Measurements from ENCODE around the gene IL15.

GRCh38 chr4:141763374-141763773, 127.0 kb downstream of the IL15 start:
- TF ChIP-seq NR3C1 (IDR thresholded peaks at IDR 0.05), result no peak
- TF ChIP-seq JUN (IDR thresholded peaks at IDR 0.05), result no peak
- no peak for TF ChIP-seq CBX2 (IDR thresholded peaks at IDR 0.05; ENCODE audit: borderline replicate concordance, low read depth)
- no peak for TF ChIP-seq RFX5 (IDR thresholded peaks at IDR 0.05)
- no peak for TF ChIP-seq CTCF (IDR thresholded peaks at IDR 0.05)
- TF ChIP-seq E2F6 (IDR thresholded peaks at IDR 0.05; ENCODE audit: borderline replicate concordance, low read depth), result no peak
- TF ChIP-seq CEBPB (IDR thresholded peaks at IDR 0.05), result no peak
- no peak for TF ChIP-seq RAD21 (conservative IDR thresholded peaks at IDR 0.05 in 1 of 2, IDR thresholded peaks at IDR 0.05 in 1 of 2)
- TF ChIP-seq TFCP2L1 (CRISPR knock-in tag; IDR thresholded peaks at IDR 0.05), result no peak

Measured in A549 (cell line).